GM23338 (cell line): ENCODE results near the gene TBC1D30. TPM values are rescaled to one million over a fixed set of nuclear protein-coding genes. Genes with fewer than 3 reads are reported as not detected.

Experiments used
- ATAC-seq: fragments of 200-7000 bp; cut with Tn5 transposase; 3 replicates; pipeline ENCODE4 v1.9.1; 2020
- DNase-seq: peaks from one replicate; pipeline ENCODE4 v3.0.0-alpha.2; 2015; ENCODE audit warnings: low spot score
- H2AFZ ChIP-seq: fragments of 200-600 bp; sonication (generic); 2 replicates; pipeline ENCODE4 v1.8.0; 2016; ENCODE audit warnings: antibody characterized with exemption, mild to moderate bottlenecking, moderate library complexity
- H3F3A ChIP-seq: fragments of 200-600 bp; sonication (generic); replicated peaks from 2 replicates; pipeline ENCODE4 v1.8.0; 2017; ENCODE audit warnings: antibody characterized with exemption, mixed run types, low read depth
- H3K27ac ChIP-seq: fragments of 200-600 bp; sonication (generic); 2 replicates; pipeline ENCODE4 v1.6.1; 2016; ENCODE audit warnings: low read depth
- H3K27me3 ChIP-seq: fragments of 200-600 bp; sonication (generic); 2 replicates; pipeline ENCODE4 v1.8.0; 2016; ENCODE audit warnings: mild to moderate bottlenecking, mixed run types, moderate library complexity; ENCODE audit not compliant: insufficient read depth
- H3K36me3 ChIP-seq: fragments of 200-600 bp; sonication (generic); 2 replicates; pipeline ENCODE4 v1.8.0; 2016; ENCODE audit warnings: mild to moderate bottlenecking; ENCODE audit not compliant: insufficient read depth
- H3K4me1 ChIP-seq: fragments of 200-600 bp; sonication (generic); 2 replicates; pipeline ENCODE4 v1.8.0; 2016; ENCODE audit warnings: mild to moderate bottlenecking, moderate library complexity; ENCODE audit not compliant: insufficient read depth
- H3K4me2 ChIP-seq: fragments of 200-600 bp; sonication (generic); 2 replicates; pipeline ENCODE4 v1.7.1; 2017; ENCODE audit warnings: mixed run types
- H3K4me3 ChIP-seq: fragments of 200-600 bp; sonication (generic); 2 replicates; pipeline ENCODE4 v1.6.1; 2016; ENCODE audit warnings: mixed run types
- H3K79me2 ChIP-seq: fragments of 200-600 bp; sonication (generic); replicated peaks from 2 replicates; pipeline ENCODE4 v1.8.0; 2017; ENCODE audit warnings: mild to moderate bottlenecking; ENCODE audit not compliant: insufficient read depth
- H3K9me2 ChIP-seq: fragments of 200-600 bp; sonication (generic); 2 replicates; pipeline ENCODE4 v1.8.0; 2017; ENCODE audit not compliant: insufficient read depth
- H4K20me1 ChIP-seq: fragments of 200-600 bp; sonication (generic); replicated peaks from 2 replicates; pipeline ENCODE4 v1.8.0; 2017; ENCODE audit warnings: mild to moderate bottlenecking; ENCODE audit not compliant: insufficient read depth
- H3K27ac Mint-ChIP-seq: 2 replicates; pipeline ENCODE4 v1.8.0; 2020; ENCODE audit warnings: inconsistent platforms, mild to moderate bottlenecking, moderate library complexity, mixed read lengths
- H3K27me3 Mint-ChIP-seq: 3 replicates; pipeline ENCODE4 v1.8.0; 2022; ENCODE audit warnings: low read depth, mild to moderate bottlenecking, moderate library complexity, mixed read lengths, inconsistent platforms; ENCODE audit not compliant: insufficient read depth, poor library complexity
- H3K36me3 Mint-ChIP-seq: 3 replicates; pipeline ENCODE4 v1.8.0; 2021; ENCODE audit warnings: low read depth, mild to moderate bottlenecking, inconsistent platforms, moderate library complexity, mixed read lengths
- H3K4me1 Mint-ChIP-seq: 3 replicates; pipeline ENCODE4 v1.8.0; 2020; ENCODE audit warnings: mild to moderate bottlenecking, inconsistent platforms, mixed read lengths
- H3K4me3 Mint-ChIP-seq: 3 replicates; pipeline ENCODE4 v1.8.0; 2021; ENCODE audit warnings: moderate library complexity, mild to moderate bottlenecking, inconsistent platforms, mixed read lengths
- H3K9me3 Mint-ChIP-seq: 3 replicates; pipeline ENCODE4 v1.8.0; 2020; ENCODE audit warnings: moderate library complexity, mild to moderate bottlenecking, inconsistent platforms, mixed read lengths
- CREB1 ChIP-seq: fragments of 250-450 bp; sonication (Bioruptor Pico); IDR thresholded peaks from 2 replicates; pipeline ENCODE4 v1.5.0; 2020; ENCODE audit warnings: low read depth, mild to moderate bottlenecking, moderate library complexity
- CTCF ChIP-seq, 2 experiments: fragments of 200-600 bp in 1 of 2; sonication (generic) in 1 of 2; conservative IDR thresholded peaks; 2 replicates each; pipeline versions ENCODE4 v1.5.1 to v1.6.1; 2016 to 2017; ENCODE audit warnings: antibody characterized with exemption in 2 of 2, low read depth in 2 of 2, mild to moderate bottlenecking in 2 of 2, moderate library complexity in 1 of 2
- ETS1 ChIP-seq: IDR thresholded peaks from 2 replicates; pipeline ENCODE4 v1.6.1; 2016; ENCODE audit warnings: antibody characterized with exemption
- EZH2 ChIP-seq: fragments of 200-600 bp; sonication (generic); IDR thresholded peaks from one replicate; pipeline ENCODE4 v1.8.0; 2017; ENCODE audit warnings: antibody characterized with exemption, mild to moderate bottlenecking, low read depth; ENCODE audit not compliant: unreplicated experiment
- EZH2phosphoT487 ChIP-seq: fragments of 200-600 bp; sonication (generic); IDR thresholded peaks from one replicate; pipeline ENCODE4 v1.8.1; 2018; ENCODE audit warnings: antibody characterized with exemption; ENCODE audit not compliant: unreplicated experiment
- JUNB ChIP-seq: IDR thresholded peaks from one replicate; pipeline ENCODE4 v1.6.1; 2016; ENCODE audit warnings: antibody characterized with exemption; ENCODE audit not compliant: unreplicated experiment
- NANOG ChIP-seq: IDR thresholded peaks from 2 replicates; pipeline ENCODE4 v1.6.1; 2016; ENCODE audit warnings: antibody characterized with exemption, borderline replicate concordance
- POLR2AphosphoS5 ChIP-seq: IDR thresholded peaks from 2 replicates; pipeline ENCODE4 v1.6.1; 2016; ENCODE audit warnings: antibody characterized with exemption, low read depth
- REST ChIP-seq: IDR thresholded peaks from one replicate; pipeline ENCODE4 v1.6.1; 2018; ENCODE audit warnings: antibody characterized with exemption; ENCODE audit not compliant: unreplicated experiment
- STAT1 ChIP-seq: IDR thresholded peaks from one replicate; pipeline ENCODE4 v1.6.1; 2016; ENCODE audit warnings: antibody characterized with exemption; ENCODE audit not compliant: unreplicated experiment
- ZNF114 ChIP-seq: fragments of 250-450 bp; sonication (Bioruptor Pico); IDR thresholded peaks from 2 replicates; pipeline ENCODE4 v1.5.0; 2020; ENCODE audit warnings: mild to moderate bottlenecking, moderate library complexity
- ZNF331 ChIP-seq: fragments of 250-450 bp; sonication (Bioruptor Pico); IDR thresholded peaks from 2 replicates; pipeline ENCODE4 v1.5.0; 2020; ENCODE audit warnings: low read depth, mild to moderate bottlenecking, moderate library complexity
- ZNF462 ChIP-seq: fragments of 250-450 bp; sonication (Bioruptor Pico); IDR thresholded peaks from 2 replicates; pipeline ENCODE4 v1.5.0; 2020; ENCODE audit warnings: mild to moderate bottlenecking, moderate library complexity
- polyA plus RNA-seq: library from polyadenylated mRNA; unstranded; fragments of >200 nt; fragmentation: Nextera tagmentation; extraction: Ambion mirVana; gene quantifications from 2 replicates; pipeline ENCODE4 v1.2.1, GENCODE V29; 2016
- total RNA-seq: library from RNA; depleted of rRNA; stranded (reverse); fragments of >200 nt; shearing (Covaris generic); gene quantifications from 2 replicates; pipeline ENCODE4 v1.2.3, GENCODE V29; 2014

TBC1D30 gene
- total and polyA plus RNA-seq, 2 experiments from 2014 or later: 2.9 to 9.6 TPM

DNA sequence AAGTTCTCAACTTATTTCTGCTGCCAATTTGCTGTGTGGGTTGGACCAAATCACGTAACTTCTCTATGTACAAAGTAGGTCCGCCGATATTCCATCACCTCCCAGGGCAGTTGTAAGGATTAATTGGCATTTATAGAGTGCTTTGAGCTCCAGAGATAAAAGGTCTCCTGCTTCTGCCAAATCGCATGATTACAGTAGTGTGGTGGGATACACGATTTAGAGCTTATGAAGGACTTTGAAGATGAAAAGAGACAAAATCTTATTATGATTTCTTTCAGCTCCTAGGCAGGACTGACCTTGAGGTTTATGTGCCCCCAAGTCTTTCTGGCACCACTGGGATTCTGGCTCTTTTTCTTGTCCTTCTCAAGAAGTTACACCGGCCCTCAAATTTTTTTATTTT lies 84.7 kb downstream of the TBC1D30 start:
- Histone ChIP-seq H2AFZ (no peak overlapping the region), H3K79me2 (no peaks in the 10 kb centered on the region), H3K4me2 (no peak overlapping the region), H4K20me1 (no peaks in the 10 kb centered on the region), H3K27me3 (no peaks in the 10 kb centered on the region), H3K27ac (no peak overlapping the region), H3K4me3 (no peak overlapping the region), H3K4me1 (no peaks in the 10 kb centered on the region), H3F3A (no peaks in the 10 kb centered on the region), H3K36me3 (no peaks in the 10 kb centered on the region), H3K9me2 (peaks cover 7% of the 10 kb centered on the region; the same call in 1 of the 2 replicates)
- Mint-ChIP-seq H3K4me3 (no peak overlapping the region), H3K4me1 (peaks cover 3% of the 10 kb centered on the region; the same call in 1 of the 3 replicates), H3K27ac (no peak overlapping the region), H3K9me3 (no peaks in the 10 kb centered on the region), H3K36me3 (no peaks in the 10 kb centered on the region), H3K27me3 (peaks cover 3% of the 10 kb centered on the region)
- TF ChIP-seq JUNB (no peak), ZNF114 (CRISPR knock-in tag) (no peak), CREB1 (CRISPR knock-in tag) (no peak), ETS1 (no peak), STAT1 (no peak), ZNF331 (CRISPR knock-in tag) (no peak), REST (no peak), CTCF (conservative IDR thresholded peaks at IDR 0.05; ENCODE audit: low read depth in 2 of 2) (no peak), ZNF462 (no peak), EZH2phosphoT487 (no peak), POLR2AphosphoS5 (no peak), EZH2 (no peak), NANOG (no peak)
- DNase-seq (no peak), ATAC-seq (no peak)
